ENCODE results near the gene GPRIN1. TPM values are rescaled to one million over a fixed set of nuclear protein-coding genes. Genes with fewer than 3 reads are reported as not detected.

GPRIN1 gene
- total and polyA plus RNA-seq, 2 donors (not counting 1 experiment from before 2014, with no cell fraction given), result 0.72 to 2.1 TPM

- Histone ChIP-seq H3K79me2 (ENCODE audit: control insufficient read depth, insufficient read depth, low read length) (no peaks in the 10 kb centered on the region), H3K4me1 (ENCODE audit: control insufficient read depth in 2 of 2, insufficient read depth in 2 of 2, low read length in 2 of 2) (peaks cover 56 to 68% of the 10 kb centered on the region in 2 donors), H3K9ac (ENCODE audit: low read length) (peak overlapping the region; percentile 68), H3K4me3 (ENCODE audit: control extremely low read depth in 1 of 5, extremely low read depth in 1 of 5, insufficient read depth in 1 of 5, low read depth in 2 of 5, low read length in 4 of 5) (peak overlapping the region; percentile 26 to 69 (median 51)), H3K4me2 (replicated peaks; ENCODE audit: low read depth, low read length, poor library complexity, severe bottlenecking) (peak overlapping the region; percentile 100), H3K27me3 (replicated peaks in 1 of 4; ENCODE audit: control extremely low read depth in 1 of 4, control insufficient read depth in 3 of 4, insufficient read depth in 4 of 4, low read length in 3 of 4) (peaks cover 0 to 45% (median 21%) of the 10 kb centered on the region in 4 experiments), H3K36me3 (replicated peaks in 1 of 2; ENCODE audit: control extremely low read depth in 1 of 2, control insufficient read depth in 1 of 2, extremely low read depth in 1 of 2, insufficient read depth in 2 of 2, low read length in 1 of 2) (no peaks in the 10 kb centered on the region), H4K20me1 (ENCODE audit: control insufficient read depth, insufficient read depth, low read length, poor library complexity, severe bottlenecking) (no peaks in the 10 kb centered on the region), H2AFZ (ENCODE audit: insufficient read depth, low read depth, low read length, poor library complexity, severe bottlenecking) (peak overlapping the region; percentile 73), H3K9me3 (ENCODE audit: control extremely low read depth in 1 of 3, control insufficient read depth in 2 of 3, insufficient read depth in 1 of 3, low read length in 2 of 3) (peaks cover 0 to 16% (median 0%) of the 10 kb centered on the region in 3 donors), H3K27ac (ENCODE audit: low read length in 2 of 2) (no peak overlapping the region)
- ChIA-PET CTCF (interaction anchor here (0.9 to 2.9 kb wide), 10 partner anchors 9 to 56 kb away, joined by 3 to 21 read pairs (median 4); partner anchors contain the start of gene TSPAN17), POLR2A (interaction anchor here (0.6 to 1.6 kb wide), 5 partner anchors 9 to 824 kb away, joined by 3 to 12 read pairs (median 4); partner anchors contain the start of genes RNF44 and TSPAN17)
- TF ChIP-seq EZH2 (IDR thresholded peaks at IDR 0.05; ENCODE audit: borderline replicate concordance, insufficient read depth, low read depth, low read length, poor library complexity, severe bottlenecking) (no peak), CTCF (IDR thresholded peaks at IDR 0.05) (no peak)
- peak overlapping the region; percentile 86 for H3K4me3 Mint-ChIP-seq
- DNase-seq, result no peak
- peak overlapping the region; percentile 16 for H3K27ac Mint-ChIP-seq
- intact Hi-C loops (cut with micrococcal nuclease), result loop anchor here (1.0 to 5.0 kb wide), 3 partner anchors 17 to 88 kb away; partner anchors contain the start of genes GPRIN1 and TSPAN17
- WGBS (ENCODE audit: insufficient coverage), result 0% methylated on average over 10 of the region's 20 CpGs
- no peak for ATAC-seq (ENCODE audit: low read depth)
- peaks cover 32% of the 10 kb centered on the region for H3K27me3 Mint-ChIP-seq
- no peaks in the 10 kb centered on the region for H3K9me3 Mint-ChIP-seq (ENCODE audit: insufficient read depth)
- peaks cover 61% of the 10 kb centered on the region for H3K4me1 Mint-ChIP-seq
Measured at GRCh38 chr5:176630681-176631222, 20.8 kb upstream of the GPRIN1 start.

Measured in B cell (primary cell).